H54 (cell line): ENCODE results near the gene NUP160.
A peak's percentile ranks its signal among the peaks of the same experiment; 100 is the strongest.
"Not testable (repeated sequence)": the region's sequence is repeated elsewhere in the genome, so short reads cannot be mapped to it uniquely, and the experiment has no call there.

Source experiments
- DNase-seq: peaks from one replicate; pipeline ENCODE4 v3.0.0; 2011; ENCODE audit warnings: low spot score, mixed read lengths; ENCODE audit not compliant: insufficient read length
- FAIRE-seq: peaks from 3 replicates; lab custom pipeline; 2011; peaks lifted over from hg19 to GRCh38; lab: Jason Lieb, UNC
- POLR2A ChIP-seq: IDR thresholded peaks from 2 replicates; pipeline ENCODE4 v1.6.1; 2011; ENCODE audit warnings: low read depth, mild to moderate bottlenecking, low read length

Gene NUP160

GRCh38 chr11:47786373-47786772 lies 61.8 kb downstream of the NUP160 start:
- FAIRE-seq (no peak), DNase-seq (no peak)
- TF ChIP-seq POLR2A = no peak

- TF ChIP-seq POLR2A = no peak
- FAIRE-seq = no peak
- no peak for DNase-seq
These were observed 63.3 kb downstream of the NUP160 start for GRCh38 chr11:47784785-47785381.

- no peak for DNase-seq
- FAIRE-seq = no peak
- TF ChIP-seq POLR2A = no peak
These were observed 65.0 kb downstream of the NUP160 start for GRCh38 chr11:47783087-47783610.

- FAIRE-seq = no peak
- no peak for DNase-seq
- no peak for TF ChIP-seq POLR2A
These were observed 69.2 kb downstream of the NUP160 start for GRCh38 chr11:47778878-47779483.

- FAIRE-seq (no peak), DNase-seq (no peak)
- TF ChIP-seq POLR2A = no peak
These were observed 72.8 kb downstream of the NUP160 start for GRCh38 chr11:47775240-47775869.

- TF ChIP-seq POLR2A = no peak
- no peak for DNase-seq
- FAIRE-seq = no peak
These were observed 74.3 kb downstream of the NUP160 start for GRCh38 chr11:47773882-47774281.

- not testable (repeated sequence) for DNase-seq, FAIRE-seq
These were observed 78.6 kb downstream of the NUP160 start for GRCh38 chr11:47769556-47769955.

- peak; percentile 62 for DNase-seq
These were observed 80.0 kb downstream of the NUP160 start for GRCh38 chr11:47768101-47768612.

GRCh38 chr11:47766509-47767227 lies 81.5 kb downstream of the NUP160 start:
- DNase-seq (peak; percentile 35), FAIRE-seq (no peak)
- no peak for TF ChIP-seq POLR2A

More at GRCh38 chr11:47768101-47768612, 80.0 kb downstream of the NUP160 start:
- peak; percentile 66 for TF ChIP-seq POLR2A
- no peak for FAIRE-seq

- no peak for TF ChIP-seq POLR2A
- FAIRE-seq (no peak), DNase-seq (no peak)
These were observed 83.1 kb downstream of the NUP160 start for GRCh38 chr11:47765086-47765485.

GRCh38 chr11:47759291-47759690 lies 88.9 kb downstream of the NUP160 start:
- not testable (repeated sequence) for FAIRE-seq

GRCh38 chr11:47756208-47756607 lies 91.9 kb downstream of the NUP160 start:
- DNase-seq (no peak), FAIRE-seq (no peak)
- TF ChIP-seq POLR2A = no peak

More at GRCh38 chr11:47759291-47759690, 88.9 kb downstream of the NUP160 start:
- not testable (repeated sequence) for DNase-seq

- DNase-seq = no peak
- no peak for TF ChIP-seq POLR2A
- no peak for FAIRE-seq
These were observed 97.4 kb downstream of the NUP160 start for GRCh38 chr11:47750725-47751124.

GRCh38 chr11:47742494-47742893 lies 105.7 kb downstream of the NUP160 start:
- DNase-seq, FAIRE-seq: not testable (repeated sequence)

GRCh38 chr11:47737817-47738216 lies 110.3 kb downstream of the NUP160 start:
- DNase-seq, FAIRE-seq: not testable (repeated sequence)
